Neural cell (in vitro differentiated cells): Measurements from ENCODE around the gene TRERF1.

Experiments
- CTCF ChIP-seq: fragments of 450-650 bp; IDR thresholded peaks from 2 replicates; pipeline ENCODE4 v1.5.1; 2014; ENCODE audit warnings: antibody characterized with exemption, mild to moderate bottlenecking, moderate library complexity; ENCODE audit not compliant: poor library complexity, severe bottlenecking
- EZH2 ChIP-seq: fragments of 200-600, 300-800 bp; shearing (Covaris generic), sonication (generic); IDR thresholded peaks from 2 replicates; pipeline ENCODE4 v1.6.1; 2014; ENCODE audit warnings: antibody characterized with exemption, low read length, borderline replicate concordance, mild to moderate bottlenecking; ENCODE audit not compliant: insufficient read depth, poor library complexity, severe bottlenecking
- MXI1 ChIP-seq: fragments of 450-650 bp; conservative IDR thresholded peaks from 2 replicates; pipeline ENCODE4 v1.6.1; 2014; ENCODE audit warnings: antibody characterized with exemption, mild to moderate bottlenecking; ENCODE audit not compliant: poor library complexity, severe bottlenecking
- RAD21 ChIP-seq: fragments of 450-650 bp; conservative IDR thresholded peaks from 2 replicates; pipeline ENCODE4 v1.6.1; 2014; ENCODE audit warnings: antibody characterized with exemption, mild to moderate bottlenecking, moderate library complexity
- REST ChIP-seq: IDR thresholded peaks from 2 replicates; pipeline ENCODE4 v1.6.1; 2012; ENCODE audit warnings: borderline replicate concordance
- SMC3 ChIP-seq: fragments of 450-650 bp; conservative IDR thresholded peaks from 2 replicates; pipeline ENCODE4 v1.6.1; 2014; ENCODE audit warnings: antibody characterized with exemption, mild to moderate bottlenecking, moderate library complexity; ENCODE audit not compliant: poor library complexity

- no peak for TF ChIP-seq CTCF
- TF ChIP-seq MXI1: no peak
- no peak for TF ChIP-seq RAD21
- TF ChIP-seq SMC3: no peak
- TF ChIP-seq REST: no peak
- TF ChIP-seq EZH2: no peak
Observed at GRCh38 chr6:42304053-42304712, 147.5 kb downstream of the TRERF1 start.
